Right cardiac atrium (tissue), 5 donors: ENCODE results near the gene NPM1. TPM values are rescaled to one million over a fixed set of nuclear protein-coding genes. Genes with fewer than 3 reads are reported as not detected.

Source experiments
- ATAC-seq, 2 donors: fragments of 200-7000 bp; cut with Tn5 transposase; one replicate each; pipeline versions ENCODE4 v1.8.0 to v1.9.1; 2020; ENCODE audit warnings: moderate library complexity in 2 of 2, mild to moderate bottlenecking in 1 of 2
- DNase-seq, 3 donors: peaks; one replicate each; pipeline ENCODE4 v3.0.0-alpha.2; 2020
- H3K27ac ChIP-seq: one replicate; pipeline ENCODE4 v1.5.1; 2013; ENCODE audit warnings: mild to moderate bottlenecking, low read length, control low read depth, moderate library complexity
- H3K27me3 ChIP-seq: one replicate; pipeline ENCODE4 v1.6.1; 2013; ENCODE audit not compliant: control insufficient read depth, insufficient read depth
- H3K4me1 ChIP-seq: one replicate; pipeline ENCODE4 v1.6.1; 2013; ENCODE audit warnings: low read length; ENCODE audit not compliant: control insufficient read depth, insufficient read depth
- H3K4me3 ChIP-seq: one replicate; pipeline ENCODE4 v1.5.1; 2013; ENCODE audit warnings: low read length, control low read depth
- H3K9me3 ChIP-seq: one replicate; pipeline ENCODE4 v1.6.1; 2013; ENCODE audit warnings: low read length; ENCODE audit not compliant: control insufficient read depth
- WGBS: extraction: QIAGEN DNeasy Blood & Tissue Kit; methylation state at CpG from one replicate; pipeline ENCODE4 v1.1.7; 2013; 5-methylcytosine and 5-hydroxymethylcytosine counted together
- intact Hi-C, 4 donors: fragments of 100-400 bp; cut with DNase I; formaldehyde crosslinking; loops; one replicate each; pipeline versions ENCODE4 v1.11.0 to v1.14.0; 2022 to 2023
- microRNA-seq, 2 donors: library from miRNA; unstranded; fragments of <30 nt; microRNA quantifications; one replicate each; pipeline ENCODE4 v1.2.0, GENCODE V29; 2020 to 2021
- polyA plus RNA-seq: library from polyadenylated mRNA; stranded (reverse); fragments of 200-250 nt; gene quantifications from one replicate; pipeline ENCODE4 v1.2.3, GENCODE V29; 2013
- total RNA-seq, 4 donors: library from RNA; stranded (reverse); fragmentation: NEBNext Ultra II Directional; extraction: Animal tissue kit (Norgen Biotek cat#: 25700); gene quantifications; one replicate each; pipeline ENCODE4 v1.2.1, GENCODE V29; 2021
- donor health status: healthy with polysubstance abuse.
- donor health status: DM: no; HTN: yes; CAD: no.
- donor health status: DM: no; HTN: no; CAD: no.
- donor health status: DM: no; HTN: yes; CAD: no; lungs with severe emphysema.
- donor health status: DM: yes; HTN: yes; CAD: no.

The NPM1 gene
- total and polyA plus RNA-seq, 5 donors: 355 to 887 (median 475) TPM

DNA sequence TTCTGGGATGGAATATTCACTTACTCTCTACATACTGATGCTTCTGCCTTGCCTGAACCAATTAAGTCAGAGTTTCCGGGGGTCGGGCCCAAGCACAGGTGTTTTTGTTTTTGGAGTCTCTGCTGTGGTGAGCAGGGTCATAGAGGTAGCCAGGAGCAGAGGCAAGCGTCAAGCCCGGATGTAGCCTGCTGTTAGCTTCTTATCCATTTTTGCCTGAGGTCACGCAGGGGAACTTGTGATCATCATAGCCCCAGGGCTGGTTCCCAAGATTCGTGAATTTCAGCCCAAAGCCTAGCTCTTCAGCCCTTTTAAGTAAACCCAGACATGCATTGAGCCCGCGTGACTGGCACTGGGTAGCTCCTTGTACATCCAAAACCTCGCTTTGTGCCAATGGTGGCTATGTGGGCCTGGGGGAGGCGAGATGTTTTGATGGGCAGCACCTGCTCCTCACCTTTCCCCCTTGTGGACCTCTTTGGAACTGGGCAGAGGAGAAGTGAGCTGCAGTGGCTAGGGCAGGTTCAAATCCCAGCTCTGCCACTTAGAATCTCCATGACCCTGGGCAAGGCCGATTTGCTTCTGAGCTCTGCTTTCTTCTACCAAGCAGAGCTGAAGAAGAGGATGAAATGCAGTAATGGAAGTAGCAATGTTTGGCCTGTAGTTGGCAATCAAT, 65.5 kb downstream of the NPM1 start:
- intact Hi-C loops: no loop called here
- no peak for ATAC-seq
- no peak overlapping the region for H3K27ac ChIP-seq
- H3K4me1 ChIP-seq: no peaks in the 10 kb centered on the region
- WGBS: 95% methylated on average over 11 of the region's 11 CpGs
- no peak overlapping the region for H3K4me3 ChIP-seq
- no peak for DNase-seq
- H3K9me3 ChIP-seq: no peaks in the 10 kb centered on the region
- no peaks in the 10 kb centered on the region for H3K27me3 ChIP-seq

- Histone ChIP-seq H3K27me3 (no peaks in the 10 kb centered on the region), H3K9me3 (no peaks in the 10 kb centered on the region), H3K4me1 (no peaks in the 10 kb centered on the region), H3K4me3 (no peak overlapping the region), H3K27ac (no peak overlapping the region)
- ATAC-seq (no peak), DNase-seq (no peak)
- 91% methylated on average over 2 of the region's 2 CpGs for WGBS
- intact Hi-C loops: no loop called here
These were observed 66.3 kb downstream of the NPM1 start for GRCh38 chr5:171453988-171454387.

GRCh38 chr5:171454549-171454948, 66.9 kb downstream of the NPM1 start:
- Histone ChIP-seq H3K27ac (no peak overlapping the region), H3K4me1 (no peaks in the 10 kb centered on the region), H3K9me3 (no peaks in the 10 kb centered on the region), H3K4me3 (no peak overlapping the region), H3K27me3 (no peaks in the 10 kb centered on the region)
- 59% methylated on average over 10 of the region's 10 CpGs for WGBS
- intact Hi-C loops: no loop called here
- ATAC-seq: no peak
- DNase-seq: no peak

DNA sequence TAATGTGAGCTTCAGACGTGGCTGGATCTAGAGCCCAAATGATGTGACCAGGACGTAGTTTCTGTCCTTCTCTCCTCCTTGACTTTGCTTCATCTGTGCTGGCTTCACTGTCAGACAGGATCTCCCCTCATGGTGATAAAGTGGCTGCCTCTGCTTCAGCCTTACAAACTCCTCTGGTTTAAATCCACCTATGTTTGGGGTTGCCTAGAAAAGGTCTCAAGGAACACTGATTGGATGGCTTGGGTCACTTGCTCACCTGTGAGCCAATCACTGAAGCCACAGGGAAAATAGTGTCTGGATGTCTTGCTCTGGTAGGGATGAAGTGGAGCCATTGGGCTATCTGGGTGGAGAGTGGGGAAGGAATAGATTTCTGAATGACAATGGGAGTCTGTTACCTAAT, 67.9 kb downstream of the NPM1 start:
- WGBS: 86% methylated on average over 2 of the region's 2 CpGs
- no peaks in the 10 kb centered on the region for H3K9me3 ChIP-seq
- H3K4me1 ChIP-seq: no peaks in the 10 kb centered on the region
- H3K4me3 ChIP-seq: no peak overlapping the region
- H3K27me3 ChIP-seq: no peaks in the 10 kb centered on the region
- intact Hi-C loops: no loop called here
- ATAC-seq (no peak), DNase-seq (no peak)
- no peak overlapping the region for H3K27ac ChIP-seq

GRCh38 chr5:171457208-171457981, 69.7 kb downstream of the NPM1 start:
- no peak for ATAC-seq
- no peak overlapping the region for H3K4me3 ChIP-seq
- no peaks in the 10 kb centered on the region for H3K9me3 ChIP-seq
- H3K27ac ChIP-seq: no peak overlapping the region
- H3K4me1 ChIP-seq: no peaks in the 10 kb centered on the region
- H3K27me3 ChIP-seq: no peaks in the 10 kb centered on the region
- 94% methylated on average over 25 of the region's 25 CpGs for WGBS
- intact Hi-C loops: no loop called here
- no peak for DNase-seq

- no peak overlapping the region for H3K27ac ChIP-seq
- intact Hi-C loops: no loop called here
- H3K9me3 ChIP-seq: no peaks in the 10 kb centered on the region
- no peak for DNase-seq
- H3K4me3 ChIP-seq: no peak overlapping the region
- no peaks in the 10 kb centered on the region for H3K27me3 ChIP-seq
- H3K4me1 ChIP-seq: no peaks in the 10 kb centered on the region
- ATAC-seq: no peak
- 74% methylated on average over 6 of the region's 6 CpGs for WGBS
These were observed 72.2 kb downstream of the NPM1 start for GRCh38 chr5:171459839-171460238.

Small RNAs within 50 kb of the gene (microRNA-seq; reads per million reads assigned to microRNA genes)
- gene MIR3912: 0.84 to 1.6 reads per million in 2 donors

Other genes starting within 250 kb of the NPM1 start
- gene TLX3, start 78.6 kb upstream of the NPM1 start, total RNA-seq: not detected
- gene TLX3, start 78.6 kb upstream of the NPM1 start, polyA plus RNA-seq: not detected
- 1 to 10 TPM; 1.3 to 4.3 (median 1.9) TPM for gene FGF18, start 31.8 kb downstream of the NPM1 start, total RNA-seq
- gene FGF18, start 31.8 kb downstream of the NPM1 start, polyA plus RNA-seq: 1.2 TPM